GM18868 (cell line): Measurements from ENCODE around the gene TMEM237.
"Not testable (repeated sequence)": the region's sequence is repeated elsewhere in the genome, so short reads cannot be mapped to it uniquely, and the experiment has no call there.

Source experiments
- ATAC-seq: cut with Tn5 transposase; IDR thresholded peaks from one replicate; pipeline ENCODE4 v1.9.1; 2021; ENCODE audit warnings: mild to moderate bottlenecking, moderate library complexity; ENCODE audit not compliant: unreplicated experiment

Gene TMEM237

GRCh38 chr2:201643216-201643890 lies at the start of gene TMEM237:
TSS of gene TMEM237 (minus strand) at chr2:201643503. CDS start at chr2:201643400, 103 bp downstream.
- ATAC-seq: peak; percentile 59

GRCh38 chr2:201685156-201685555 lies 41.9 kb upstream of the TMEM237 start:
- no peak for ATAC-seq

- ATAC-seq: no peak
These were observed 37.4 kb upstream of the TMEM237 start for GRCh38 chr2:201680743-201681142.

- no peak for ATAC-seq
These were observed 35.1 kb upstream of the TMEM237 start for GRCh38 chr2:201678401-201678800.

GRCh38 chr2:201675454-201675853 lies 32.2 kb upstream of the TMEM237 start:
- ATAC-seq: no peak

GRCh38 chr2:201674794-201675193 lies 31.5 kb upstream of the TMEM237 start:
- no peak for ATAC-seq

- no peak for ATAC-seq
These were observed 31.0 kb upstream of the TMEM237 start for GRCh38 chr2:201674298-201674697.

- ATAC-seq: no peak
These were observed 30.2 kb upstream of the TMEM237 start for GRCh38 chr2:201673546-201673945.

- ATAC-seq: not testable (repeated sequence)
These were observed 27.9 kb upstream of the TMEM237 start for GRCh38 chr2:201671205-201671604.

GRCh38 chr2:201669865-201670264 lies 26.6 kb upstream of the TMEM237 start:
- no peak for ATAC-seq

- no peak for ATAC-seq
These were observed 25.2 kb upstream of the TMEM237 start for GRCh38 chr2:201668402-201668910.

GRCh38 chr2:201664334-201664733 lies 21.0 kb upstream of the TMEM237 start:
- no peak for ATAC-seq

GRCh38 chr2:201661366-201661765 lies 18.1 kb upstream of the TMEM237 start:
- no peak for ATAC-seq

- ATAC-seq: no peak
These were observed 17.1 kb upstream of the TMEM237 start for GRCh38 chr2:201660293-201660895.

GRCh38 chr2:201656740-201657139 lies 13.4 kb upstream of the TMEM237 start:
- ATAC-seq: no peak

- ATAC-seq: no peak
These were observed 12.8 kb upstream of the TMEM237 start for GRCh38 chr2:201656102-201656501.

- no peak for ATAC-seq
These were observed 11.5 kb upstream of the TMEM237 start for GRCh38 chr2:201654616-201655384.

- ATAC-seq: no peak
These were observed 9.9 kb upstream of the TMEM237 start for GRCh38 chr2:201653221-201653620.

- ATAC-seq: no peak
These were observed 6.1 kb upstream of the TMEM237 start for GRCh38 chr2:201649442-201649841.

- ATAC-seq: no peak
These were observed 4.1 kb upstream of the TMEM237 start for GRCh38 chr2:201647431-201647830.

- ATAC-seq: no peak
These were observed 698 bp upstream of the TMEM237 start for GRCh38 chr2:201644001-201644400.
